ENCODE results near the gene RPIA. TPM values are rescaled to one million over a fixed set of nuclear protein-coding genes. Genes with fewer than 3 reads are reported as not detected.

The RPIA gene
- total RNA-seq, 2 experiments from 2014 or later: 34.3 to 41.6 TPM

DNA sequence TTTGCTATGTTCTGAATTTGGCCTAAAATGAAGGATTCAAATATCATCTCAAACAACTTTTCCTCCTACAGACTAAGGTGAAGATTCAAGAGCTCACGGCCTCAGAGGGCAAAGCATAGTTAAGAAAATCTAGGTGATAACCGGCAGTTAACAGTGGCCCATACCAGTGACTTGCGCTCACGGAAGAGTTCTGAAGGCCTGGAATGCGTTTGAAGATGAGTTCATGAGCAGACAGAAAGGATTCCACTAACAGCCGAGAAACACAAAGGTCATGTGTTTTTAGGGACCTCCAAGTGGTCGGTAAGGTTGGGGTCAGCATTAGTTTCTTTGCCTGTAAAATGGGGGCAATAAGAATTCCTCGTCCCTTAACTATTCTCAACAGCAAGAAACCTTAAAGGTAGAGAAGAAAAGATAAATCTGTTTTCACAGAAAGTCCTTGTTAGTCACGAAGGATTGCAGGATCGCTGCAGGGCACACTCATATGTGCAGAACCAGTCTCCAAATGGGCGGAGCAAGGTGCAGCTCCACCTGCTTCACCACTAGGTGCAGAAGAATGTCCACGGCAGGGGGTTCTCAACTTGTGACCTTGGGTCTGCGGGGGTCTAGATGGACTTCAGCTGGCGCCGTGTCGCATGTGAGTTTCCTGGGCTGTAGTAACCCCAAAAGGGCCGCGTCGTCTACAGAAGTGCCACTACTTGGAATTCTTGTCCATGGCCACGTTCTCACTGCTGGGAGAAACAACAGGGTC lies 708 bp upstream of the RPIA start:
- Mint-ChIP-seq H3K4me1 (peaks cover 41% of the 10 kb centered on the region), H3K4me3 (peak overlapping the region; percentile 91)
- CTCF ChIA-PET: interaction anchor here (0.9 to 3.9 kb wide), 4 partner anchors 11 to 36 kb away, joined by 3 to 19 read pairs (median 5); no protein-coding TSS in a partner anchor

GRCh38 chr2:88692187-88692586 lies 714 bp downstream of the RPIA start:
- Mint-ChIP-seq H3K27me3 (no peaks in the 10 kb centered on the region), H3K9me3 (peaks cover 4% of the 10 kb centered on the region), H3K36me3 (ENCODE audit: low read depth) (peaks cover 2% of the 10 kb centered on the region), H3K4me1 (peaks cover 49% of the 10 kb centered on the region), H3K27ac (peak overlapping the region; percentile 94), H3K4me3 (peak overlapping the region; percentile 91)
- CTCF ChIA-PET: interaction anchor here (0.6 to 3.9 kb wide), 17 partner anchors 10 to 603 kb away, joined by 3 to 19 read pairs (median 3); no protein-coding TSS in a partner anchor
- peak; percentile 62 for DNase-seq
- POLR2A ChIA-PET: no interaction called here

More for the DNA sequence above, 708 bp upstream of the RPIA start:
- Mint-ChIP-seq H3K36me3 (ENCODE audit: low read depth) (peaks cover 2% of the 10 kb centered on the region), H3K27ac (peak overlapping the region; percentile 94), H3K27me3 (no peaks in the 10 kb centered on the region), H3K9me3 (peaks cover 4% of the 10 kb centered on the region)
- peak; percentile 61 for DNase-seq
- POLR2A ChIA-PET: interaction anchor here (0.6 to 0.7 kb wide), 2 partner anchors 20 to 38 kb away, joined by 3 to 6 read pairs; no protein-coding TSS in a partner anchor

DNA sequence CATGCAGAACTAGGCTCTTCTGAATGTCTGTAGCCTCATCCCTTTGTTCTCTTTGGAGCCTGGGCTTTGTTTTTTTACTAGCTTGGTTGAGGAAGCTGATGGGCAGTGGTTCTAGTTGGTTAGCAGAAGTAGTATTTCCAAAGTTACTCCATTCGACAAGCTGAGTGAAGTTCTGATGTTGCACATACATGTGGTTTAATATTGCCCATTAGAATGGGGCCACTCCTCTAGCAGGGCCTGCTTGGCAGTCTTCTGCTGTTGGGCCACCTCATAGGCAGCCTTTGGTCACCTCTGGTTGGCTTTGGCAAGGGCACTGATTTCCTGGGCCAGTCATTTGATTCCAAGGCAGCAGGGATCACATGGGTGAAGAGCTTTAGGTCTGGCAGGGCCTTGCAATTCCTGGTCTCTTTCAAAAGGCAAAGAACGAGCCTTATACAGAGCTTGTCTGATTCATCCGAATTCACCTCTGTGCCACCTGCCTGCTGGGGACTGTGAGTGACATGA lies 2.5 kb downstream of the RPIA start:
- Mint-ChIP-seq H3K4me1 (peaks cover 53% of the 10 kb centered on the region), H3K27me3 (no peaks in the 10 kb centered on the region), H3K4me3 (no peak overlapping the region), H3K9me3 (no peaks in the 10 kb centered on the region), H3K27ac (no peak overlapping the region), H3K36me3 (ENCODE audit: low read depth) (peaks cover 10% of the 10 kb centered on the region)
- DNase-seq: no peak
- POLR2A ChIA-PET: no interaction called here
- CTCF ChIA-PET: interaction anchor here (0.5 to 1.3 kb wide), 4 partner anchors 13 to 371 kb away, joined by 3 to 4 read pairs (median 3); no protein-coding TSS in a partner anchor

GRCh38 chr2:88696611-88697010 lies 5.1 kb downstream of the RPIA start:
- Mint-ChIP-seq H3K4me3 (no peak overlapping the region), H3K9me3 (no peaks in the 10 kb centered on the region), H3K27ac (no peak overlapping the region), H3K4me1 (peaks cover 39% of the 10 kb centered on the region), H3K27me3 (no peaks in the 10 kb centered on the region), H3K36me3 (ENCODE audit: low read depth) (peaks cover 29% of the 10 kb centered on the region)
- CTCF ChIA-PET: no interaction called here
- DNase-seq: no peak
- POLR2A ChIA-PET: no interaction called here

DNA sequence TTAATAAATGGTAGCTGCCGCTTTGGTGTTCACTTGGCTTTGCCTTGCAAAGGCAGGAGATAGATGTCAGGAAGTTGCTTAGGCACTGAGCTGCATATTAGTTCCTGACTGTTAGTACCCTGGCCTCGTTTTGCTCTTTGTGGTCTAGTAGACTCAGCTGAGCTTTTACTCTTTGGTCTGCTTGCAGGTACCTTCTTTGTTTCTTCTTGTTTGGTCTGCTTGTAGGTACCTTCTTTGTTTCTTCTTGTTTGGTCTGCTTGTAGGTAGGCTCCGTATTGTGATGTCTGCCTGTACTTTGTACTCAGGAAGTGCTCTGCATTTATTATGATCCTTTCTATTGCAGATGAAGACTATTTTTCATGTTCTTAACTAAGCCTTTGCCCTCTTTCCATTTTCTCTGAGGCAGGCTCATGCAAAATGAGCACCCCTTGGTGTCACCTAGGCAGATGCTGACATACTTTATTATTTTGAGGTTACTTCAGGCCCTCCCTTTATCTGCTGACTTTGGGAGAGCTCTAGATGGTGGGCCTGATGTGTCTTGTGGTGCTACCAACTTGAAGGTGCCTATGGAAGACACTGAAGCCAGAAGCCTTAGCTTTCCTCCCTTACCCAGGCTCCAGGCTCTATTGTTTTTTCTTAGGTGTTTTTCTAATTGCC lies 6.0 kb downstream of the RPIA start:
- Mint-ChIP-seq H3K27ac (peak overlapping the region; percentile 59), H3K4me3 (no peak overlapping the region), H3K4me1 (peaks cover 35% of the 10 kb centered on the region), H3K9me3 (peaks cover 3% of the 10 kb centered on the region), H3K36me3 (ENCODE audit: low read depth) (peaks cover 38% of the 10 kb centered on the region), H3K27me3 (no peaks in the 10 kb centered on the region)
- CTCF ChIA-PET: interaction anchor here (0.6 kb wide), 1 partner anchor 28 kb away, joined by 4 read pairs; no protein-coding TSS in a partner anchor
- DNase-seq: peak; percentile 12
- POLR2A ChIA-PET: no interaction called here

GRCh38 chr2:88698027-88698413 lies 6.5 kb downstream of the RPIA start:
- peaks cover 30% of the 10 kb centered on the region for H3K4me1 Mint-ChIP-seq
- no peak for DNase-seq

DNA sequence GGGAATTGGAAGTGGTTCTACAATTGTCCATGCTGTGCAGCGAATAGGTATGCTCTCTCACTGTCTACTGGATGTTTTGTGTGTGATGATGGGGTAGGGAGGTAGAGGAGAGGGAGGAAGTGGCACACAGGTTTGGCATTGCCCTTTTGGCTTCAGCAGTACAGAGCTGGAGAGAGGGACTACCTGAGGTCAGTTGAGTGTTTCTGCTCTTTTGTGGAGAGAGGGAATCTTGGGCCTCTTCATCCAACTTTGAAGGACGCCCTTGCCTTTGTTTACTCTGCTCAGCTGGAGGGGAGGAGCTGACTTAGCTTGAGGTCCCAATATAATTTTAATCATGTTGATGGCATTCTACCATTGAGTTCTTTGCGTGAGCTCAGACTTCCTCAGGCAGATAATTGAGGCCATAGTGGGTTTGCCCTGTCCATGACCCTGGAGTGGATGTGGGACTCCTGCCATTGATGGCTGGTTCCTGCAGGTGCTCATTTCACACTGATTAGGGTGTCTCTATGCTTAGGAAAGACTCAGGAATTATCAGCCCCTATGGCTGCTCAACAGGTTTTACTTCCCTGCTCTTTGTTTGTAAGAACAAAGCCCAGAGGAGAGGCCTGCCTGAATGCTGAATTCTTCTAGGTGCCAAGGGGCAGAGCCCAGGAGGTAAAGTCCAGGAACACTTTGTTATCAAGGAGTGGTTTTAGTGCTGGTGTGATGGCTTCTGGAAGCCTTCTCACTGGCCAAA lies 7.2 kb downstream of the RPIA start:
- Mint-ChIP-seq H3K27me3 (no peaks in the 10 kb centered on the region), H3K27ac (no peak overlapping the region), H3K9me3 (peaks cover 4% of the 10 kb centered on the region), H3K4me1 (peaks cover 23% of the 10 kb centered on the region), H3K4me3 (no peak overlapping the region), H3K36me3 (ENCODE audit: low read depth) (peaks cover 47% of the 10 kb centered on the region)
- ChIA-PET POLR2A (no interaction called here), CTCF (interaction anchor here (1.1 kb wide), 1 partner anchor 36 kb away, joined by 3 read pairs; no protein-coding TSS in a partner anchor)
- DNase-seq: no peak

More at GRCh38 chr2:88698027-88698413, 6.5 kb downstream of the RPIA start:
- peaks cover 43% of the 10 kb centered on the region for H3K36me3 Mint-ChIP-seq (ENCODE audit: low read depth)
- peaks cover 3% of the 10 kb centered on the region for H3K9me3 Mint-ChIP-seq
- ChIA-PET CTCF (interaction anchor here (1.1 kb wide), 1 partner anchor 36 kb away, joined by 3 read pairs; no protein-coding TSS in a partner anchor), POLR2A (no interaction called here)
- no peaks in the 10 kb centered on the region for H3K27me3 Mint-ChIP-seq
- H3K27ac Mint-ChIP-seq: no peak overlapping the region
- no peak overlapping the region for H3K4me3 Mint-ChIP-seq

- peaks cover 25% of the 10 kb centered on the region for H3K9me3 Mint-ChIP-seq
- H3K27me3 Mint-ChIP-seq: no peaks in the 10 kb centered on the region
- no peak for DNase-seq
- H3K4me1 Mint-ChIP-seq: no peaks in the 10 kb centered on the region
- no peak overlapping the region for H3K27ac Mint-ChIP-seq
- ChIA-PET POLR2A (no interaction called here), CTCF (interaction anchor here (0.6 to 2.2 kb wide), 2 partner anchors 15 to 124 kb away, joined by 4 to 7 read pairs; partner anchors contain the start of gene RPIA)
- no peak overlapping the region for H3K4me3 Mint-ChIP-seq
- peaks cover 37% of the 10 kb centered on the region for H3K36me3 Mint-ChIP-seq (ENCODE audit: low read depth)
Observed at GRCh38 chr2:88707003-88707402, 15.5 kb downstream of the RPIA start.

DNA sequence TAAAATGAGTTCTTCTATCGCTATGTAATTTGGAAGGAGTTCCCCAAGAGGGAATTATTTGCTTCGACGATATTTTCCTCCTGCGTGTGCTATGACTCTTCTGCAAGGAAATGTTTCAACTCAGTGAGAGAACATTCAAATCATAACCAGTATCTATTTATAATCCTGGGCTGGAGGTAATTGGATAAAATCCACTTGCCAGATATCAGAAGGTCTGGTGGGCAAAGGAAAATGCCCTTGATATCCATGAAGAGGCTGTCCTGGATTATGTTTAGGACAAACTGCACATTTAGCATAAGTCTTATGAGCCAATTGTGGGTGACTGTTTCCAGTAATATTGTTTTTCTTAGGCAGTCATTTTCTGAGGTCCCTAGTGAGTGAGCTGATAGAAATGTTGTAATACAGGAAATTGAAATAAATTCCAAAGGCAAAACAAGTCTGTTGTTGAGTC lies 17.7 kb downstream of the RPIA start:
- POLR2A ChIA-PET: no interaction called here
- CTCF ChIA-PET: interaction anchor here (1.3 kb wide), 1 partner anchor 15 kb away, joined by 4 read pairs; no protein-coding TSS in a partner anchor
- H3K27ac Mint-ChIP-seq: no peak overlapping the region

DNA sequence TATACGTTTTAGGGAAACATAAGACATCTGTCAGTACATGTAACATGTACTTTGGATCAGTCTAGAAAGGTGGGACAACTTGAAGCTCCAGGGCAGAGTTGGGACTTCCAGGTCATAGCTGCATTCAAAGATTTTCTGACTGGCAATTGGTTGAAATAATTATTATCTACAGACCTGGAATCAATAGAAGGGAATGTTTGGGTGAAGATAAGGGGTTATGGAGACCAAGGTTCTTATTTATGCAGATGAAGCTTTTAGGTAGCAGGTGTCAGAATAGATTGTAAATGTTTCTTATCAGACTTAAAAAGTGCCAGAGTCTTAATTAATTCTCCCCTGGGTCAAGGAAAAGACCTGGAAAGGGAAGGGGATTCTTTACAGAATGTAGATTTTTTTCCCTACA lies 19.8 kb downstream of the RPIA start:
- CTCF ChIA-PET: no interaction called here
- H3K4me1 Mint-ChIP-seq: no peaks in the 10 kb centered on the region
- DNase-seq: no peak
- no peak overlapping the region for H3K4me3 Mint-ChIP-seq
- peaks cover under 1% of the 10 kb centered on the region for H3K9me3 Mint-ChIP-seq
- peaks cover 28% of the 10 kb centered on the region for H3K36me3 Mint-ChIP-seq (ENCODE audit: low read depth)
- H3K27ac Mint-ChIP-seq: no peak overlapping the region
- POLR2A ChIA-PET: no interaction called here
- no peaks in the 10 kb centered on the region for H3K27me3 Mint-ChIP-seq

More for the DNA sequence above, 17.7 kb downstream of the RPIA start:
- Mint-ChIP-seq H3K27me3 (no peaks in the 10 kb centered on the region), H3K4me1 (no peaks in the 10 kb centered on the region), H3K36me3 (ENCODE audit: low read depth) (peaks cover 27% of the 10 kb centered on the region), H3K4me3 (no peak overlapping the region), H3K9me3 (peaks cover 16% of the 10 kb centered on the region)
- DNase-seq: no peak

GRCh38 chr2:88711897-88712296 lies 20.4 kb downstream of the RPIA start:
- Mint-ChIP-seq H3K9me3 (peaks cover 3% of the 10 kb centered on the region), H3K36me3 (ENCODE audit: low read depth) (peaks cover 30% of the 10 kb centered on the region), H3K4me1 (no peaks in the 10 kb centered on the region), H3K4me3 (no peak overlapping the region), H3K27ac (no peak overlapping the region), H3K27me3 (no peaks in the 10 kb centered on the region)
- ChIA-PET CTCF (interaction anchor here (0.6 kb wide), 1 partner anchor 17 kb away, joined by 5 read pairs; no protein-coding TSS in a partner anchor), POLR2A (no interaction called here)
- no peak for DNase-seq

- Mint-ChIP-seq H3K4me3 (no peak overlapping the region), H3K27ac (peak overlapping the region; percentile 15), H3K9me3 (peaks cover 12% of the 10 kb centered on the region), H3K4me1 (no peaks in the 10 kb centered on the region), H3K27me3 (no peaks in the 10 kb centered on the region), H3K36me3 (ENCODE audit: low read depth) (peaks cover 44% of the 10 kb centered on the region)
- DNase-seq: no peak
- POLR2A ChIA-PET: no interaction called here
- CTCF ChIA-PET: no interaction called here
Observed at GRCh38 chr2:88713408-88713807, 21.9 kb downstream of the RPIA start.

Measured in activated CD4-positive, alpha-beta T cell treated with anti-CD3 and anti-CD28 coated beads, Interleukin-2, amount 10 ng/mL, durations not matched to agents 7 days and 5 days (primary cell).